ENCODE measurements around the gene RBM23. TPM values are rescaled to one million over a fixed set of nuclear protein-coding genes. Genes with fewer than 3 reads are reported as not detected.
A peak's percentile ranks its signal among the peaks of the same experiment; 100 is the strongest.

RBM23 gene
- polyA plus RNA-seq, 1 experiment = 46.2 TPM

- peak overlapping the region; percentile 100 for H3K27ac ChIP-seq (ENCODE audit: low read depth, low read length)
- TF ChIP-seq, protein P1, sequence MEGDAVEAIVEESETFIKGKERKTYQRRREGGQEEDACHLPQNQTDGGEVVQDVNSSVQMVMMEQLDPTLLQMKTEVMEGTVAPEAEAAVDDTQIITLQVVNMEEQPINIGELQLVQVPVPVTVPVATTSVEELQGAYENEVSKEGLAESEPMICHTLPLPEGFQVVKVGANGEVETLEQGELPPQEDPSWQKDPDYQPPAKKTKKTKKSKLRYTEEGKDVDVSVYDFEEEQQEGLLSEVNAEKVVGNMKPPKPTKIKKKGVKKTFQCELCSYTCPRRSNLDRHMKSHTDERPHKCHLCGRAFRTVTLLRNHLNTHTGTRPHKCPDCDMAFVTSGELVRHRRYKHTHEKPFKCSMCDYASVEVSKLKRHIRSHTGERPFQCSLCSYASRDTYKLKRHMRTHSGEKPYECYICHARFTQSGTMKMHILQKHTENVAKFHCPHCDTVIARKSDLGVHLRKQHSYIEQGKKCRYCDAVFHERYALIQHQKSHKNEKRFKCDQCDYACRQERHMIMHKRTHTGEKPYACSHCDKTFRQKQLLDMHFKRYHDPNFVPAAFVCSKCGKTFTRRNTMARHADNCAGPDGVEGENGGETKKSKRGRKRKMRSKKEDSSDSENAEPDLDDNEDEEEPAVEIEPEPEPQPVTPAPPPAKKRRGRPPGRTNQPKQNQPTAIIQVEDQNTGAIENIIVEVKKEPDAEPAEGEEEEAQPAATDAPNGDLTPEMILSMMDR (IDR thresholded peaks at IDR 0.05; ENCODE audit: low read depth, low read length) = no peak
- no peaks in the 10 kb centered on the region for H3K9me3 ChIP-seq (ENCODE audit: control insufficient read depth, insufficient read depth, low read length)
- ChIA-PET POLR2A (interaction anchor here (0.5 to 4.7 kb wide), 17 partner anchors 10 to 1374 kb away, joined by 3 to 53 read pairs (median 3); partner anchors contain the start of genes DAD1, MMP14, OXA1L and RAB2B), CTCF (interaction anchor here (0.6 to 8.5 kb wide), 20 partner anchors 9 to 314 kb away, joined by 3 to 217 read pairs (median 4); partner anchors contain the start of genes LRP10 and MMP14)
- H3K4me3 ChIP-seq (ENCODE audit: low read depth, low read length) = peak overlapping the region; percentile 34
- H3K27me3 ChIP-seq (ENCODE audit: control insufficient read depth, insufficient read depth, low read length) = no peaks in the 10 kb centered on the region
- DNase-seq (ENCODE audit: low read depth, low spot score) = peak; percentile 82
Observed at GRCh38 chr14:22850944-22851764, 67.8 kb downstream of the RBM23 start.

- ChIA-PET POLR2A (interaction anchor here (0.7 to 3.9 kb wide), 5 partner anchors 11 to 26 kb away, joined by 3 to 76 read pairs (median 15); partner anchors contain the start of gene MMP14), CTCF (interaction anchor here (0.6 to 8.5 kb wide), 9 partner anchors 11 to 293 kb away, joined by 3 to 217 read pairs (median 4); partner anchors contain the start of gene DAD1)
- DNase-seq (ENCODE audit: low read depth, low spot score) = no peak
- Histone ChIP-seq H3K27ac (ENCODE audit: low read depth, low read length) (peak overlapping the region; percentile 100), H3K9me3 (ENCODE audit: control insufficient read depth, insufficient read depth, low read length) (no peaks in the 10 kb centered on the region), H3K27me3 (ENCODE audit: control insufficient read depth, insufficient read depth, low read length) (no peaks in the 10 kb centered on the region), H3K4me3 (ENCODE audit: low read depth, low read length) (no peak overlapping the region)
- TF ChIP-seq, protein P1 (IDR thresholded peaks at IDR 0.05; ENCODE audit: low read depth, low read length) = no peak
Observed at GRCh38 chr14:22849212-22849819, 69.6 kb downstream of the RBM23 start.

GRCh38 chr14:22848351-22849164 is 70.4 kb downstream of the RBM23 start:
- CTCF ChIA-PET = interaction anchor here (0.5 to 8.5 kb wide), 10 partner anchors 10 to 293 kb away, joined by 3 to 217 read pairs (median 4); partner anchors contain the start of gene DAD1
- DNase-seq (ENCODE audit: low read depth, low spot score) = peak; percentile 89
- Histone ChIP-seq H3K4me3 (ENCODE audit: low read depth, low read length) (peak overlapping the region; percentile 25; the same call in 1 of the 2 replicates), H3K27ac (ENCODE audit: low read depth, low read length) (peak overlapping the region; percentile 100), H3K27me3 (ENCODE audit: control insufficient read depth, insufficient read depth, low read length) (no peaks in the 10 kb centered on the region), H3K9me3 (ENCODE audit: control insufficient read depth, insufficient read depth, low read length) (no peaks in the 10 kb centered on the region)
- TF ChIP-seq, protein P1 (IDR thresholded peaks at IDR 0.05; ENCODE audit: low read depth, low read length) = 0 out of 2 replicates have a peak, but pooled peaks have one; percentile 1
- POLR2A ChIA-PET = interaction anchor here (0.9 to 2.3 kb wide), 7 partner anchors 10 to 214 kb away, joined by 3 to 76 read pairs (median 4); partner anchors contain the start of genes MMP14 and PRMT5

DNA sequence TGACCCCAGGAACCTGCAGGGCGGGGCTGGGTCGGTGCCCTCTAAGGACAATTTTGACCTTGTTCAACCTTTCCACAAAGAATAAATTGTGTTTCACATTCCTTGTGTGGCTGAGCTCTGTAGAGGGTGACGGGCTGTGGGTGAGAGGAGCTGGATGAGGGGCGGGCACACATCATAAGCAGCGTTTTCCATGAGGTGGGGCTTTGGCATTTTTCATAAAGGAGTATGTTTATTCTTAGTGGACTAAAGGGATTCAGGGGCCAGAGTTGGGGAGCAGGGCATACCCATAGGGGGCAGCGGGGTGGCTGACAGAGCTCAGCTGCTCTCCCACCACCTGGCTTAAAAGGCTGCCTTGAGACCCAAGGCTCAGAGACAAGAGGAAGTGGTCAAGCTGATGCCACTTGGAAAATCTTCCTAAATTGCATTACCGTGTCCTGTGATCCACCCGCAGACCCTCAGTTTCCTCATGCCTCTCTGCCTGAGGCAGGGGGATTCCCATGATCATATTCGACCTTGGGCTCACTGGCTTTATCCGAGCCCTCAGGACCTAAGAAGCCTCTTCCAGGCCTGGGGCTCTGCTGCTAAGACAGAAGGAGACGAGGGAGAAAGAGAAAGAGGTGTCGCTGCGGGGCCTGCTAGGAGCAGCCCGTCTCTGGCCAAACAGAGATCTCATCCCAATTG is 71.1 kb downstream of the RBM23 start:
- H3K27ac ChIP-seq (ENCODE audit: low read depth, low read length) = peak overlapping the region; percentile 100
- TF ChIP-seq, protein P1 (IDR thresholded peaks at IDR 0.05; ENCODE audit: low read depth, low read length) = peak; percentile 15; the same call in 1 of the 2 replicates
- ChIA-PET CTCF (interaction anchor here (0.6 to 8.5 kb wide), 7 partner anchors 9 to 291 kb away, joined by 3 to 217 read pairs (median 4); no protein-coding TSS in a partner anchor), POLR2A (interaction anchor here (0.9 to 2.3 kb wide), 7 partner anchors 10 to 214 kb away, joined by 3 to 76 read pairs (median 4); partner anchors contain the start of genes MMP14 and PRMT5)
- H3K9me3 ChIP-seq (ENCODE audit: control insufficient read depth, insufficient read depth, low read length) = no peaks in the 10 kb centered on the region
- H3K27me3 ChIP-seq (ENCODE audit: control insufficient read depth, insufficient read depth, low read length) = no peaks in the 10 kb centered on the region
- DNase-seq (ENCODE audit: low read depth, low spot score) = no peak
- peak overlapping the region; percentile 23; the same call in 1 of the 2 replicates for H3K4me3 ChIP-seq (ENCODE audit: low read depth, low read length)
